ENCODE results near the gene ABL1.
A peak's percentile ranks its signal among the peaks of the same experiment; 100 is the strongest.

The ABL1 gene

GRCh38 chr9:130929571-130930038 lies 94.6 kb downstream of the ABL1 start:
- no peak for DNase-seq

GRCh38 chr9:130930132-130930803 lies 95.2 kb downstream of the ABL1 start:
- DNase-seq: no peak

- no peak for DNase-seq
Observed at GRCh38 chr9:130930804-130931349, 95.8 kb downstream of the ABL1 start.

GRCh38 chr9:130931508-130932254 lies 96.6 kb downstream of the ABL1 start:
- no peak for DNase-seq

GRCh38 chr9:130932255-130933079 lies 97.4 kb downstream of the ABL1 start:
- no peak for DNase-seq

- DNase-seq: no peak
Observed at GRCh38 chr9:130933114-130934046, 98.3 kb downstream of the ABL1 start.

GRCh38 chr9:130934246-130934645 lies 99.2 kb downstream of the ABL1 start:
- DNase-seq: no peak

- no peak for DNase-seq
Observed at GRCh38 chr9:130934702-130935647, 99.9 kb downstream of the ABL1 start.

GRCh38 chr9:130935648-130936271 lies 100.7 kb downstream of the ABL1 start:
- DNase-seq: no peak

GRCh38 chr9:130936285-130937117 lies 101.4 kb downstream of the ABL1 start:
- peak in 3 of 56 donors; percentile 8 to 22 (median 10) for DNase-seq
